Ectodermal cell (in vitro differentiated cells): ENCODE results near the gene VAV2.

Source experiments
- H3K27ac ChIP-seq: 2 replicates; pipeline ENCODE4 v1.7.0; 2013; ENCODE audit warnings: mild to moderate bottlenecking, low read depth, low read length; ENCODE audit not compliant: insufficient read depth, poor library complexity, severe bottlenecking
- H3K27me3 ChIP-seq: 2 replicates; pipeline ENCODE4 v1.7.0; 2013; ENCODE audit warnings: mild to moderate bottlenecking, low read length; ENCODE audit not compliant: insufficient read depth, control insufficient read depth, poor library complexity, severe bottlenecking
- H3K36me3 ChIP-seq: one replicate; pipeline ENCODE4 v1.7.0; 2013; ENCODE audit warnings: low read length; ENCODE audit not compliant: control insufficient read depth, insufficient read depth
- H3K4me1 ChIP-seq: one replicate; pipeline ENCODE4 v1.7.0; 2013; ENCODE audit warnings: low read length; ENCODE audit not compliant: control insufficient read depth, insufficient read depth
- H3K4me3 ChIP-seq: 2 replicates; pipeline ENCODE4 v1.7.0; 2013; ENCODE audit warnings: low read depth, low read length, control low read depth; ENCODE audit not compliant: insufficient read depth
- H3K9me3 ChIP-seq: 2 replicates; pipeline ENCODE4 v1.7.0; 2013; ENCODE audit warnings: mild to moderate bottlenecking, low read length, moderate library complexity; ENCODE audit not compliant: control insufficient read depth
- WGBS, 2 experiments: methylation state at CpG; one replicate each; pipeline ENCODE4 v1.1.7; 2013; ENCODE audit warnings: missing lambda C conversion rate in 2 of 2; 5-methylcytosine and 5-hydroxymethylcytosine counted together

Gene VAV2

DNA sequence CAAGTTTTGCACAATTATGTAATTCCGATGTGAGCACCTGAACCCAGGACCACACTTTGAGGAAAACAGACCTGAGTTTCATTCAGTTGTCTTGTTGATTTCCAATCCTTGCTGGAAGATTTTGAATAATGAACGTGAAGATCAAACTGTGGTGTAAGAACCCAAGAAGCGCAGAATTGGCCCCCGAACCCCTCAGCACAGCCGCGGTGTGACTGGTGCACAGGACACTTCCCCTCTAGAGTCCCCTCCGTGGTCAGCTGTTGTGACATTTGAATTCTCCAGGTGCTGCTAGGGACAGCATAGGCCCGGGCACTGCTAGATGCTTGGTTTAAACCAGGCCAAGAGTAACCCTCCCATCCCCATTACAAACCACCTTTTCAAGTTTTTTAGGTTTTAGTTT is 34.9 kb upstream of the VAV2 start:
- Histone ChIP-seq H3K36me3 (peaks cover 4% of the 10 kb centered on the region), H3K27me3 (no peaks in the 10 kb centered on the region), H3K4me3 (no peak overlapping the region), H3K9me3 (no peaks in the 10 kb centered on the region), H3K27ac (no peak overlapping the region), H3K4me1 (peaks cover 9% of the 10 kb centered on the region)
- 93 to 94% methylated on average over 8 of the region's 8 CpGs for WGBS, 2 experiments

DNA sequence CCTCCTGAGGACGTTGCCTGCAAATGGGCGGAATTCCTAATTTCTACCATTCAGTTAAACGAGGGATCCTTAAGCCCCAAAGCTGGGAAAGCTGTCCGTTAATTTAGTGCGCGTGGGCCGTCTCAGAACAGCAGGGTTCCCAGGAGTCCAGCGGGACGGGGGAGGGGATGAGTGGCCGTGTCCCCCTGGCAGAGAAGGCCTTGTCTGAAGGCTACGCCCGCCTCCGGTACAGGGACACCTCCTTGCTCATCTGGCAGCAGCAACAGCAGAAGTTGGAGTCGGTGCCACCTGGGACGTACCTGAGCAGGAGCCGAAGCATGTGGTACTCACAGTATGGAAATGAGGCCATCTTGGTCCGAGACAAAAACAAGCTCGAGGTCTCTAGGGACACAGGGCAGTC is 34.5 kb upstream of the VAV2 start:
- Histone ChIP-seq H3K4me1 (peaks cover 9% of the 10 kb centered on the region), H3K27me3 (no peaks in the 10 kb centered on the region), H3K36me3 (peaks cover 4% of the 10 kb centered on the region), H3K4me3 (peak overlapping the region; percentile 76), H3K27ac (no peak overlapping the region), H3K9me3 (no peaks in the 10 kb centered on the region)
- 89% methylated on average over 18 of the region's 18 CpGs for WGBS, 2 experiments

DNA sequence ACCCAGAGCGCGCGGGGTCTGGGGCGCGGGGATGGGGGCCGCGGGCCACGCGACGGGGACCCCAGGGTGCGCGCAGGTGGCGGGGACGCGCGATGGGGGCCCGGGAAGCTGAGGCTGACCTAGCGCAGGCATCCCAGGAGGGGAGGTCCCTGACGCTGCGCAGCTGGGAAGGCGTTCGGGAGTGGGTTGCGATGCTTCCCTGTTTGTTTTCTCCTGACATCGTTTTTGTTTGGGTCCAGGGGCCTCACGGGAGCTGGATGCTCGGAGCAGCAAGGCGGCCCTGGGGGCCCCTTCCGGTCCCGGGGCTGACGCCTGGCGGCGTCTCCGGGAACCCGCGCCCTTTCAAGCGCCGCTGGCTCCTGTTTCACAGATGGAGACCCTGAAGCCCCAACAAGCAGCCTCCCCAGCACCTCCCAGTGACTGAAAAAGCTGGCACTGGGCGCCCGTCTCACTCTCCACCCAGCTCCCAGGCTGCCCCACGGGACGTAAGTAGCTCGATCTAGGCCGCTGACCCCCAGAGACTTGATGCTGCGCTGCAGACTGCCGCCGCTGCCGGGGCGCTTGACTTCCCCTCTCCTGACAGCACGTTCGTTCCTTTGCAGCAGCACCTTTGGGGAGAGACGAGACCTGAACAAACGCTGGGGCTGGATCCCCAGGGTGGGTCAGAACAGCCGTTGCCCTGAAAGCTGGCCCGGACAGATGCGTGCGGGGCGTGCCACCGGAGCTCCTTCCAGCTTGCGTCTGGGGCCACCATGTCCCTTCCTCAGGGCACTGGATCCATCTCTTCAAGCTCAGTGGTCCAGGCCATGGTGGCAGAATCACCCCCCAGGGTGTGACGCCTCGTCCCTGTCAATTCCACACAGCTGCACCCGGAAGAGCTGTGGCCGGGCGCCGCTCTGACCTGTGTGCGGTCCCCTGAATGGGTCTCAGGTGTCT is 33.8 kb upstream of the VAV2 start:
- Histone ChIP-seq H3K9me3 (no peaks in the 10 kb centered on the region), H3K36me3 (peaks cover 4% of the 10 kb centered on the region), H3K27me3 (no peaks in the 10 kb centered on the region), H3K4me3 (peak overlapping the region; percentile 76), H3K4me1 (peaks cover 9% of the 10 kb centered on the region), H3K27ac (peak overlapping the region; percentile 77)
- WGBS, 2 experiments = 17 to 19% methylated on average over 66 of the region's 66 CpGs

DNA sequence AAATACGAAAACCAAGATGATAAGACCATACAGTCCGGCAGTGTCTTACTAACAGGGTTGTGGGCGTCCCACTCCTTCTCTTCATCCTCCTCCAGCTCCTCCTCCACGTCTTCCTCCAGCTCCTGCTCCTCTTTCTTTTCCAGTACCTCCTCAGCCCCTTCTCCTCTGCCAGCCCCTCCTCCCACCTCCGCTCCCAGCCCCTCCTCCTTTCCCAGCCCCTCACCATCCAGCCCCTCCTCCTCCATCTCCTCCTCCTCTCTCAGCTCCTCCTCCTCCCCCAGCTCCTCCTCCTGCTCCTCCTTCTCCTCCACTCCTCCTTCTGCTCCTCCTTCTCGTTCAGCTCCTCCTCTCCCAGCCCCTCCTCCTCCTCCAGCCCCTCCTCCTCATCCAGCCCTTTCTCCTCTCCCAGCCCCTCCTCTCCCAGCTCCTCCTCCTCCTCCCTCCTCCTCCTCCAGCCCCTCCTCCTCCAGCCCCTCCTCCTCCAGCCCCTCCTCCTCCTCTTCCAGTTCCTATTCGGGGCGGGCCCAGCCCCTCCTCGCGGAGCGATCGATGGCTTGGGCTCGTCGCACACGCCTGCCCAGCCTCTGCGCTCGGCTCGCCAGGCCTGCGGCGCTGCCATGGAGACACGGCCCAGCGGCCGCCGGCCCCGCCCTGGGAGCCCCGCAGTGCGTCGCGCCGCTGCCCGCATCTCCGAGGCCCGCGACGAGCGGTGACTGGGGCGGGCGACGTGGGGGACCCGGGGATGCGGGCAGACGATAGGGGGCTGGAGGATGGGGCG is 32.9 kb upstream of the VAV2 start, which contains the start of gene BRD3OS:
Gene BRD3OS (plus strand): TSS at position 654 of the 778 bp plus-strand sequence. CDS start 1,267 bp downstream, outside the sequence.
- H3K27ac ChIP-seq = peak within 1 kb of the TSS; percentile 77
- H3K4me3 ChIP-seq = peak within 1 kb of the TSS; percentile 76
- WGBS, 2 experiments = 2% methylated on average over 43 of the region's 43 CpGs

DNA sequence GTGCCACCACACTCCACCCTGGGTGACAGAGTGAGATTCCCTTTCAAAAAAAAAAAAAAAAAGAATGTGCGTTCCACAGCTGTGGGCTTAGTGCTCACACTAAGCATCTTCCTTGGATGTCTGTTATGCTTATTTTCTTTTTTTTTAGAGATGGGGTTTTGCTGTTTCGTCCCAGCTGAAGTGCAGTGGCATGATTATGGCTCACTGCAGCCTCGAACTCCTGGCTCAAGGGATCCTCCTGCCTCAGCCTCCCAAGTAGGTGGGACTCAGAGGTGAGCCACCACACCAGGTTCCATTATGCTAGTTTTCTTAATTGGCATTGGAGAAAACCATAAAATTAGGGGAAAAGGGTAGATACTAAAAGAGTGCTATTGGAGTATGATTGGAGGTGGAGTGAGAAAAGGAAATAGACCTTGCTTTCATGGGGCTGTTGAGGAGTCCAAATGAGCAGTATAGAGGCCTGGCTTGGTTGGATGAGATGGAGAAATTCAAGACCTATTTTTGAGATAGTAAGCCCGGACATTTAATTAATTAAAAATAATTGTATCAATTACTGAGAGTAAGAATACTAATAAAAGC is 32.2 kb upstream of the VAV2 start:
- Histone ChIP-seq H3K27me3 (no peaks in the 10 kb centered on the region), H3K27ac (no peak overlapping the region), H3K4me1 (peaks cover 9% of the 10 kb centered on the region), H3K9me3 (no peaks in the 10 kb centered on the region), H3K4me3 (no peak overlapping the region), H3K36me3 (peaks cover 4% of the 10 kb centered on the region)
- WGBS, 2 experiments = 94 to 96% methylated on average over 2 to 4 of the region's 4 CpGs

More for the DNA sequence above, 32.9 kb upstream of the VAV2 start, which contains the start of gene BRD3OS:
- Histone ChIP-seq H3K27me3 (no peaks in the 10 kb centered on the region), H3K36me3 (peaks cover 4% of the 10 kb centered on the region), H3K9me3 (no peaks in the 10 kb centered on the region), H3K4me1 (peaks cover 9% of the 10 kb centered on the region)

DNA sequence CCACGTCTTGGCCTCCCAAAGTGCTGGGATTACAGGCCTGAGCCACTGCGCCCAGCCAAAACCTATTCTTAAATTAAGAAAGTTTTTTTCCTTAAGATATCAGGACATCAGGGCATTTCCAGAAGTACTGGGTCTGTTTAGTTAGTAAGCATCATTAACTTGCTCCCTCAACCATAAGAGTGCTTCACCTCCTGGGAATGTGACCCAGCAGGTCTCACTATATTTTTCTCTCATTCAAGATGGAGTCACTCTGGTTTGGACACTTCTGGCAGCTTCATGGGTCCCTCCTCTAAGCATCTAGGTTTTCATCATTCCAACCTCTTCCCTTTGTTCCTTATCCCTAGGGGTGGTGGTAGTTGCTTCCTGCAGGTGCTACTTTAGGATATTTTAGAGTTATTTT is 22.8 kb upstream of the VAV2 start:
- WGBS, 2 experiments = 83 to 86% methylated on average over 2 of the region's 2 CpGs
- Histone ChIP-seq H3K27me3 (no peaks in the 10 kb centered on the region), H3K27ac (no peak overlapping the region), H3K9me3 (no peaks in the 10 kb centered on the region), H3K36me3 (no peaks in the 10 kb centered on the region), H3K4me1 (no peaks in the 10 kb centered on the region), H3K4me3 (no peak overlapping the region)

DNA sequence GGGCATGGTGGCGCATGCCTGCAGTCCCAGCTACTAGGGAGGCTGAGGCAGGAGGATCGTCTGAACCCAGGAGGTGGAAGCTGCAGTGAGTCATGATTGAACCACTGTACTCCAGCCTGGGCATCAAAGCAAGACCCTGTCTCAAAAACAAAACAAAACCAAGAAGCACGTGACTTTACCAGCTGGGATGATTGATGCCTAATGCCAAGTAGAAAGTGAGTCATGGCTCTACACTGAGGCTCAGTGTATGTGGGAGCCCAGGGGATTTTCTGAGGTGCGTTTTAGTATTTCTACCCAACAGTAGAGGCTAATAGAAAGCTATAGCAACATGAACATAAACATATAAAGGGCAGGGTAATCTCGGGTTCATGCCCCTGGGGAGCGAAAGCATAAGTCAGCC is 19.3 kb upstream of the VAV2 start:
- Histone ChIP-seq H3K27me3 (no peaks in the 10 kb centered on the region), H3K27ac (no peak overlapping the region), H3K4me3 (no peak overlapping the region), H3K36me3 (no peaks in the 10 kb centered on the region), H3K4me1 (no peaks in the 10 kb centered on the region), H3K9me3 (no peaks in the 10 kb centered on the region)
- 92% methylated on average over 6 of the region's 6 CpGs for WGBS, 2 experiments

DNA sequence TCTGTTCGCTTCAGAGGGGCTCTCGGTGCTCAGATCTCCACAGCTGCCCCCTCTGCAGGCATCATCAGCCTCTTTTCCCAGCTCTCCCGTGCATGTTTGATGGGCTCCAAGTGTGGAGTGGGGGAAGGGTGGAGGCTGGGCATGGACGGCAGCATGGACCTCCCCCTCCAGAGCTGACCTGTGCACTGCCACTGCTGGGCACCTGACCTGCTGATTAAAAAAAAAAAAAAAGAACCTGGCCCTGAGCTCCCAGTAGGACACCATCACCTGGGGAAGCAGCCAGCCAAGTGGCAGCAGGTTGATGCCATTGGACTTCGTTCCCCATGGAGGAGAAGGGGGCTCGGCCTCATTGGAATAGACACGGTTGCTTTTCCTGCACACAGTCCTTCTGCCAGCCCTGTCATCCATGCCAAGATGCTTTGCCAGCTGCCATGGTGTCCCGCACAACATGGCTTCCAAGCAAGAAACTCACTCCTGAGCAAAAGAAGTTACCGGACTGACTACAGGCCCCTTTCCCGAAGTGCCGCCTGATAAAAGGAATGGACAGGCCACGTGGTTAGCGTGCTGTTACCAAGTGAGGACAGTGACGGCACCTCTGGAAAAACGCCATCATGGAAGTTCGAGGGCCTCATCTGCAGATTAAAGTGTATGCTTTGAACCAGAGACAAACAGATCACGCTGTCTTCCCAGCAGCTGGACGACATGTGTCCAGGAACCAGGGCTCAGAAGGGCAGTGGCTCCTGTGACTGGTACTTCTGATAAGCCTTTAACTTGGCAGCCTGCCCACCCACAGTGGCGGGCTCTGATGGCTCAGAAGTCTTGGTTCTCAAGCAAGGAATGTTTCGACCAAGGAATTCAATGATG is 18.4 kb upstream of the VAV2 start:
- Histone ChIP-seq H3K9me3 (no peaks in the 10 kb centered on the region), H3K4me1 (no peaks in the 10 kb centered on the region), H3K36me3 (no peaks in the 10 kb centered on the region), H3K27me3 (no peaks in the 10 kb centered on the region), H3K4me3 (no peak overlapping the region), H3K27ac (no peak overlapping the region)
- WGBS, 2 experiments = 93% methylated on average over 20 of the region's 20 CpGs

DNA sequence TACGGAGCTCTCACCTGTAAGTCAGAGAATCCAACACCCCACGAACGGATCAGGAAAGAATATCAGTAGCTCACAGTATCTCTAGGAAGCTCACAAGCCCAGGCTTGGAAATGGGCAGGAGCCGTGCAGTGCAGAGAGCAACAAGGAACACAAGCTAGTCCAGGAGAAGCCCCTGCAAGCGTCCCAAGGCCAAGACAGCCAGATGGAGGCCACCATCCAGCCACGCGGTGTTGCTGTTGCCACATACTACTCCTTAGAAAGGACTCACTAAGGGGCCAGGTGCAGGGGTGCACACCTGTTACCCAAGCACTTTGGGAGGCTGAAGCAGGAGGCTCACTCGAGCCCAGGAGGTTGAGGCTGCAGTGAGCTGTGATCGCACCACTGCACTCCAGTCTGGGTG is 15.4 kb upstream of the VAV2 start:
- Histone ChIP-seq H3K27me3 (no peaks in the 10 kb centered on the region), H3K4me1 (no peaks in the 10 kb centered on the region), H3K36me3 (no peaks in the 10 kb centered on the region), H3K9me3 (no peaks in the 10 kb centered on the region), H3K27ac (no peak overlapping the region), H3K4me3 (no peak overlapping the region)
- WGBS, 2 experiments = 91% methylated on average over 9 of the region's 9 CpGs
